Retinal pigment epithelial cell (primary cell): ENCODE results near the gene PASK.

Experiments used
- DNase-seq: peaks from one replicate; pipeline ENCODE4 v3.0.0-alpha.2; 2010; ENCODE audit warnings: low read depth
- H3K4me3 ChIP-seq: 2 replicates; pipeline ENCODE4 v1.5.1; 2011; ENCODE audit warnings: mild to moderate bottlenecking, low read length, control low read depth, moderate library complexity
- TF ChIP-seq, protein P1 (sequence below): conservative IDR thresholded peaks from 2 replicates; pipeline ENCODE4 v1.5.1; 2011; ENCODE audit warnings: low read depth, low read length, control low read depth, inconsistent platforms

The PASK gene

GRCh38 chr2:241128266-241128665, 21.0 kb downstream of the PASK start:
- H3K4me3 ChIP-seq, result no peak overlapping the region
- DNase-seq, result no peak
- TF ChIP-seq, protein P1, sequence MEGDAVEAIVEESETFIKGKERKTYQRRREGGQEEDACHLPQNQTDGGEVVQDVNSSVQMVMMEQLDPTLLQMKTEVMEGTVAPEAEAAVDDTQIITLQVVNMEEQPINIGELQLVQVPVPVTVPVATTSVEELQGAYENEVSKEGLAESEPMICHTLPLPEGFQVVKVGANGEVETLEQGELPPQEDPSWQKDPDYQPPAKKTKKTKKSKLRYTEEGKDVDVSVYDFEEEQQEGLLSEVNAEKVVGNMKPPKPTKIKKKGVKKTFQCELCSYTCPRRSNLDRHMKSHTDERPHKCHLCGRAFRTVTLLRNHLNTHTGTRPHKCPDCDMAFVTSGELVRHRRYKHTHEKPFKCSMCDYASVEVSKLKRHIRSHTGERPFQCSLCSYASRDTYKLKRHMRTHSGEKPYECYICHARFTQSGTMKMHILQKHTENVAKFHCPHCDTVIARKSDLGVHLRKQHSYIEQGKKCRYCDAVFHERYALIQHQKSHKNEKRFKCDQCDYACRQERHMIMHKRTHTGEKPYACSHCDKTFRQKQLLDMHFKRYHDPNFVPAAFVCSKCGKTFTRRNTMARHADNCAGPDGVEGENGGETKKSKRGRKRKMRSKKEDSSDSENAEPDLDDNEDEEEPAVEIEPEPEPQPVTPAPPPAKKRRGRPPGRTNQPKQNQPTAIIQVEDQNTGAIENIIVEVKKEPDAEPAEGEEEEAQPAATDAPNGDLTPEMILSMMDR, result no peak

- no peak overlapping the region for H3K4me3 ChIP-seq
- no peak for DNase-seq
- TF ChIP-seq, protein P1, result no peak
Observed at GRCh38 chr2:241126771-241127202, 22.5 kb downstream of the PASK start.

- no peak for DNase-seq
- TF ChIP-seq, protein P1, result no peak
- H3K4me3 ChIP-seq, result no peak overlapping the region
Observed at GRCh38 chr2:241126201-241126611, 23.1 kb downstream of the PASK start.

GRCh38 chr2:241125626-241126025, 23.6 kb downstream of the PASK start:
- DNase-seq, result no peak
- TF ChIP-seq, protein P1, result no peak
- H3K4me3 ChIP-seq, result no peak overlapping the region

DNA sequence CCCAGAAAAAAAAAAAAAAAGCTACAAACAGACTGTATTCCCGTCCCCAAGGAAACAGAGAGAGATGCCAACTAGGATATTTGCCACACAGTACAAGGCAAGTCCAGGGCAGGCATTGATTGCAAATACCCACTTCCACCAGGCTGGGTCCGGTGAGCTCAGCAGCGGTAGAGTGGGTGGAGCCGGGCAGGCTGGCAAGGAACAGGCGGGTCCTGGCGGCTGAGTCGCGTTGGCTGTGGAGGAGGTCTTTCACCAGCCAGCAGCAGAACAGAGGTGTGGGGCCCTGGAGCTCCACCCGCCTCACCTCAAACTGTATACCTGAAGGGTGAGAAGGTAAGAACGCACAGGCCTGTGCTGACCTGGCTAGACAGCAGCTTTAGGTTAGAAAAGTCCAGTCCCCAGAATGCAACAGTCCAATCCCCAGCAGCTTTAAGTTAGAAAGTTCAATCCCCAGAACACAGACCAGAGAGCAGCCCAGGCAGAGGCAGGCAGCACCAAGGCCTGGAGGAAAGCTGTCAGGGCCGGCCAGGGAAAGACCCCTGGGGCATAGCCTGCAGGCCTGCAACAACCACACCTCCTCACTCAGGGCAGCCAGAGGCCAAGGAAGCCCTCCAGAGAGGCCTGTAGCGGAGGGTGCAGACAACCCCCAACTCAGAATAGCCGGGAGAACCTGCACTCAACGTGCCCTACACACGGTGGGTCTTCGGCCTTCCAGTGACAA, 25.3 kb downstream of the PASK start:
- no peak for DNase-seq
- H3K4me3 ChIP-seq, result no peak overlapping the region
- TF ChIP-seq, protein P1, result no peak

GRCh38 chr2:241122376-241123002, 26.8 kb downstream of the PASK start:
- DNase-seq, result no peak
- TF ChIP-seq, protein P1, result no peak
- no peak overlapping the region for H3K4me3 ChIP-seq

- DNase-seq, result no peak
- TF ChIP-seq, protein P1, result no peak
- H3K4me3 ChIP-seq, result no peak overlapping the region
Observed at GRCh38 chr2:241121008-241121407, 28.3 kb downstream of the PASK start.
